ENCODE data around the gene SLC25A24. TPM values are rescaled to one million over a fixed set of nuclear protein-coding genes. Genes with fewer than 3 reads are reported as not detected.

Gene SLC25A24
- total and polyA plus RNA-seq, 4 donors = 1.3 to 8.6 (median 3.0) TPM

GRCh38 chr1:108106775-108107174 is 93.4 kb downstream of the SLC25A24 start (continued):
- TF ChIP-seq REST (IDR thresholded peaks at IDR 0.05) (no peak), FOXA2 (IDR thresholded peaks at IDR 0.05) (no peak), RXRA (IDR thresholded peaks at IDR 0.05) (no peak), MAX (IDR thresholded peaks at IDR 0.05) (no peak)

GRCh38 chr1:108100148-108100547 is 100.0 kb downstream of the SLC25A24 start:
- Histone ChIP-seq H3K4me1 (ENCODE audit: control insufficient read depth in 4 of 4, insufficient read depth in 4 of 4, low read length in 3 of 4) (no peaks in the 10 kb centered on the region), H3K36me3 (ENCODE audit: control insufficient read depth in 4 of 4, insufficient read depth in 3 of 4, low read depth in 1 of 4, low read length in 3 of 4) (no peaks in the 10 kb centered on the region), H3K27me3 (ENCODE audit: control insufficient read depth in 4 of 4, insufficient read depth in 4 of 4, low read length in 3 of 4) (peaks cover 0 to 2% (median 0%) of the 10 kb centered on the region in 4 donors), H3K9ac (ENCODE audit: low read depth in 1 of 2, low read length in 2 of 2) (no peak overlapping the region), H3K9me3 (ENCODE audit: control insufficient read depth in 4 of 4, low read length in 3 of 4) (peaks cover 0 to 1% (median 0%) of the 10 kb centered on the region in 4 donors), H3K27ac (ENCODE audit: low read depth in 1 of 2, low read length in 2 of 2) (no peak overlapping the region), H3K4me3 (ENCODE audit: low read depth in 1 of 3, low read length in 3 of 3) (no peak overlapping the region)
- 92% methylated on average over 1 of the region's 1 CpG for WGBS
- DNase-seq (ENCODE audit: low spot score) = no peak
- TF ChIP-seq REST (IDR thresholded peaks at IDR 0.05) (no peak), FOXA2 (IDR thresholded peaks at IDR 0.05) (no peak), CTCF (IDR thresholded peaks at IDR 0.05; ENCODE audit: low read depth, low read length, missing input control) (no peak), RXRA (IDR thresholded peaks at IDR 0.05) (no peak), TAF1 (conservative IDR thresholded peaks at IDR 0.05) (no peak), ATF3 (IDR thresholded peaks at IDR 0.05) (no peak), GABPA (IDR thresholded peaks at IDR 0.05 in 1 of 2, conservative IDR thresholded peaks at IDR 0.05 in 1 of 2) (no peak), EGR1 (IDR thresholded peaks at IDR 0.05; ENCODE audit: low read depth in 2 of 2) (no peak), YY1 (IDR thresholded peaks at IDR 0.05) (no peak), ZBTB33 (IDR thresholded peaks at IDR 0.05) (no peak), RAD21 (IDR thresholded peaks at IDR 0.05) (no peak), NR2F2 (IDR thresholded peaks at IDR 0.05) (no peak), HNF4G (IDR thresholded peaks at IDR 0.05) (no peak)

All from liver (tissue), 9 donors.